GM10248 (cell line): ENCODE results near the gene LCN10.

Experiments
- CTCF ChIA-PET: fragments of 300-600 bp; sonication (Branson Sonifier 250); formaldehyde crosslinking; extraction: SDS; loops from one replicate; lab custom pipeline; 2021; ENCODE audit warnings: antibody characterized with exemption; lab: Yijun Ruan, JAX
- POLR2A ChIA-PET: fragments of 350-650 bp; sonication (Branson Sonifier 250); formaldehyde crosslinking; extraction: SDS; loops from one replicate; lab custom pipeline; 2020; ENCODE audit warnings: antibody characterized with exemption; lab: Yijun Ruan, JAX
- DNase-seq: peaks from one replicate; pipeline ENCODE4 v3.0.0; 2012; ENCODE audit errors: extremely low spot score
- CTCF ChIP-seq: IDR thresholded peaks from 2 replicates; pipeline ENCODE4 v1.5.1; 2012; ENCODE audit warnings: mild to moderate bottlenecking, low read depth; ENCODE audit errors: extremely low read depth, missing control alignments, control extremely low read depth

Gene LCN10

GRCh38 chr9:136700304-136700703 lies 42.4 kb downstream of the LCN10 start:
- CTCF ChIA-PET = interaction anchor here (0.7 to 1.2 kb wide), 2 partner anchors 14 to 26 kb away, joined by 3 to 4 read pairs; no protein-coding TSS in a partner anchor
- POLR2A ChIA-PET = interaction anchor here (0.6 kb wide), 1 partner anchor 27 kb away, joined by 3 read pairs; no protein-coding TSS in a partner anchor
- TF ChIP-seq CTCF = no peak
- DNase-seq = no peak

- DNase-seq = no peak
- ChIA-PET POLR2A (no interaction called here), CTCF (interaction anchor here (1.6 to 5.3 kb wide), 3 partner anchors 9 to 43 kb away, joined by 3 to 20 read pairs (median 3); no protein-coding TSS in a partner anchor)
- no peak for TF ChIP-seq CTCF
Measured at GRCh38 chr9:136698635-136699246, 44.0 kb downstream of the LCN10 start.

- ChIA-PET CTCF (interaction anchor here (1.1 to 5.3 kb wide), 10 partner anchors 10 to 212 kb away, joined by 3 to 20 read pairs (median 3); partner anchors contain the start of gene AGPAT2), POLR2A (no interaction called here)
- DNase-seq = no peak
- TF ChIP-seq CTCF = no peak
Measured at GRCh38 chr9:136697821-136698526, 44.8 kb downstream of the LCN10 start.

GRCh38 chr9:136697146-136697820 lies 45.5 kb downstream of the LCN10 start:
- DNase-seq = no peak
- CTCF ChIA-PET = interaction anchor here (1.1 to 5.3 kb wide), 10 partner anchors 10 to 212 kb away, joined by 3 to 20 read pairs (median 3); partner anchors contain the start of gene AGPAT2
- POLR2A ChIA-PET = no interaction called here
- TF ChIP-seq CTCF = no peak

GRCh38 chr9:136696502-136696901 lies 46.2 kb downstream of the LCN10 start:
- POLR2A ChIA-PET = no interaction called here
- TF ChIP-seq CTCF = no peak
- CTCF ChIA-PET = interaction anchor here (1.2 to 5.3 kb wide), 5 partner anchors 11 to 31 kb away, joined by 3 to 20 read pairs (median 4); no protein-coding TSS in a partner anchor
- DNase-seq = no peak

GRCh38 chr9:136695955-136696354 lies 46.8 kb downstream of the LCN10 start:
- ChIA-PET CTCF (interaction anchor here (1.3 to 5.3 kb wide), 3 partner anchors 19 to 210 kb away, joined by 3 to 20 read pairs (median 3); no protein-coding TSS in a partner anchor), POLR2A (no interaction called here)
- TF ChIP-seq CTCF = no peak
- no peak for DNase-seq
